ENCODE data around the gene HOXB4. TPM values are rescaled to one million over a fixed set of nuclear protein-coding genes. Genes with fewer than 3 reads are reported as not detected.

The HOXB4 gene
- 9.0 and 10.0 TPM in 2 replicates for total RNA-seq

DNA sequence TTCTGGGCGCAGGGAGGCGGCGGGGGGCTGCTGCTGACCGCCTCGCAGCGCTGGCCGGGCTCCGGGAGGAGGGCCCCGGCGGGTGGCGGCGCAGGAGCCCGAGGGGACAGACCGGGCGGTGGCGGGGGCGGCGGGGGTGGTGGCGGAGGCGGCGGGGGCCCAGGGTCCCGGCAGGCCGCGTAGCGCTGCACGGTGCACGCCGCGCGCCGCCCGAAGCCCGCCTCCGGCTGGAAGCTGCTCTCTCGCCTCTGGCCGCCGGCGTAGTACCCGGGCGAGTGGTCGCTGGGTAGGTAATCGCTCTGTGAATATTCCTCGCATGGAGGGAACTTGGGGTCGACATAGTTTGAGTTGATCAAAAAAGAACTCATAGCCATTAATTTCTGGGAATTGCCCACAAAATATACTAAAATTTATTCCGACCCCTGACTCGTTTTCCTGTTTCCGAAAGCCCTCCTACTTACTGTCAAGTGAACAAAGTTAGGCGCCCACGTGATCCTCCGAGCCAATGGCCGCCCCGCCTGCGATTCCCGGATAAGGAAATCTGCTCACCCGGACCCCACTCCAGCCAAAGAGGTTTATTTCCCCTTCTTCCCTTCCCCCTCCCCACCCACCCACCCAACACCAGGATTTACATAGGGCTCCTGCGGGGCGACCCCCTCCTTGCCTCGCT lies at the start of gene HOXB4:
Gene HOXB4, minus strand, starts transcription at position 405 of the 670 bp plus-strand sequence. Its CDS starts 31 bp downstream, at position 374.
- intact Hi-C loops (cut with micrococcal nuclease): loop anchor here (1.0 to 5.0 kb wide), 3 partner anchors 35 to 151 kb away; no protein-coding TSS in a partner anchor

GRCh38 chr17:48627118-48627597 lies 49.0 kb upstream of the HOXB4 start:
- intact Hi-C loops (cut with micrococcal nuclease): loop anchor here (1.0 kb wide), 1 partner anchor 9 kb away; no protein-coding TSS in a partner anchor

- intact Hi-C loops (cut with micrococcal nuclease): loop anchor here (1.0 kb wide), 2 partner anchors 10 to 15 kb away; partner anchors contain the start of gene HOXB7
Measured at GRCh38 chr17:48626245-48627117, 48.3 kb upstream of the HOXB4 start, which contains the start of gene HOXB9. Gene HOXB9 (minus strand): TSS chr17:48626358. CDS start chr17:48626269, 89 bp downstream.

DNA sequence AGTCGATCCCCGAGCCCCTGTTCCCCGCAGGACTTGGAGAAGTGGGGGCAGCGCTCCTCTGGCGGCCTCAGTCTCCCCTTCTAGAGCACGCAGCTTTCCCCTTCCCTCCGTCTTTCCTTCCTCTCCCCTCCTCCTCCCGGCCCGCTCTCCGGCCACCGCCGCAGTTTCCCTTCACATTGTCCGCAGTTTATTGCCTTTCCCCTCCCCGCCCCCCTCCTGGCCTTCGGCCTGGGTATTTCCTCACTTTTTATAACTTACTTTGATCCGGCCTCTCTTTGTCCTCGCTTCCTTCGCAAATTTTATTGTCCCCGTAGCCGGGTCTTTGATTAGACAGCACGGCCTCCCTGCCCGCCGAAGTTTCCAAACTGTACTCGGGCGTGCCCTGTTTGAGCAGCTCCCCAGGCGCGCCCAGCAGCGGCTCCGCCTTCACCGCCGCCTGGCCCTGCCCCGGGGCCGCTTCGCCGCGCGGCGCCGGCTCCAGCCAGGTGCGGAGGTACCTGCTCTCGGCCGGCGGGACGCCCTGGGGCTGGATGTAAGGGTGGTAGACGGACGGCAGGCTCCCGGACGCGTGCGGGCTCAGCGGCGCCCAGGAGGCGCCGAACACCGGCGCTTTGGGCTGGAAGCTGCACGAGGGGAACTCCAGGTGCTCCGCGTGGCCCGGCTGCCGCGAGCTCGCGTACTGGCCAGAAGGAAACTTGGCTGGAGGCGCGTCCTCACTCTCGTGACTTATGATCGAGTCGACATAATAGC lies 47.5 kb upstream of the HOXB4 start:
- intact Hi-C loops (cut with micrococcal nuclease): loop anchor here (1.0 kb wide), 1 partner anchor 14 kb away; the partner anchor contains the start of gene HOXB7

DNA sequence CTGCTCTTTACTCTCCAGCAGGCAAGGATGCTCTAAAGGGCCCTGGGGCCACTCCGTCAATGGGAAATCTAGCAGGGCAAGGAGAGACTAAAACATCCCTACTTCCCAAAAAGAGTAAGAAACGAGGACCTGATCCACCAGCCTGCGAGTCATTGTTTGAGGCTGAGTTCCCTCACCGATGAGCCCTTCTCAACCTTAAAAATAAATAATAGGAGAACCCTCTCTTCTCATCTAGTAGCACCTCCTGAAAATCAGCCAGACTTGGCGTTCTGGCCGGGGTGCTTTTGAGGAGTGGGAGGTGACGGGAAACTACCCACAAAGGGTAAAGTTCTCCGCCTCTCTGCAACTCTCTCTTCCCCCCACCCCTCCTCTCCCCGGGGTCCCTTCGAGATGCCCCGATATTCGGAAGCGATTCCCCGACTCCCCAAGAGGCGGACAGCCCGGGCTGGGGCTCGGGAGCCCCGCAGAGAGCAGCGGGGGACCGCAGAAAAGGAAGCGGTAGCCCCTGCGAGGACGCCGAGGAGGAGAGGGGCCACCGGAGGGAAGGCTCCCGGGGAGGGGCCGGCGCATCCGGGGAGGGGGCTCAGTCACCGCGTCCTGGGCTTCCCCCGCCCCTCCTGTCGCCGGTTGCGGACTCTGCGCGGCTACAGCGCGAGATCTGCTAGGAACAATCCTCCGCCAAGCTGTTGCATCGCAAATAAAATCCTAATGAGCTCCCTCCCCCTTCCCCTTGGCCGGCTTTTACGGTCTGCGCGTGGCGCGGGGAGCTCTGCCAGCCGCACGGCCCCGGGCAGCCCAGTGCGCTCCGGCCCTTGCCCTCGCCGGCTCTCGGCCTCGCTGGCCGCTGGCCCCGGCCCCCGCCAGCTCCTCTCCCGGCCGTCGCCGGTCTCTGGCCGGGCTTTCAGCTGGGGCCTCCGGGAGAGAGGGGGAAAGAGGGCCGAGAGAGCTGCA lies 46.7 kb upstream of the HOXB4 start:
- intact Hi-C loops (cut with micrococcal nuclease): no loop called here

DNA sequence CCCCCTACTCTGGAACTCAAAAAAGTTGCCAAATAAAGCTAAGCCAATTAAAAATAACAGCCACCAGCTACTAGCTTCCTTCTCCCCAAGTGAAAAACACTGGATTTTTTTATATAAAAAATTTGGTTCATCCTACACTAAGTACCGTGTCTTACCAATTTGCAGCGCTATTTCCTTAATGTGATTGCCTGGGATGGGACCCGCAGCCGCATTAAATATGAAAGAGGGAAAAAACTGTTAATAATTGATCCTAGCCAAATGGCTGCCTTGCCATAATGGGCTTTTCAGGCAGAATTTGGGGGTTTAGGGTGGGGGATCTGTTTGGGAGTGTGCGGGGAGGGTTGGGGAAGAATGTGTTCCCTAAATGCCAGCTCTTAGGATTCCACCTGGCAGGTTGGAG lies 46.0 kb upstream of the HOXB4 start:
- intact Hi-C loops (cut with micrococcal nuclease): no loop called here

DNA sequence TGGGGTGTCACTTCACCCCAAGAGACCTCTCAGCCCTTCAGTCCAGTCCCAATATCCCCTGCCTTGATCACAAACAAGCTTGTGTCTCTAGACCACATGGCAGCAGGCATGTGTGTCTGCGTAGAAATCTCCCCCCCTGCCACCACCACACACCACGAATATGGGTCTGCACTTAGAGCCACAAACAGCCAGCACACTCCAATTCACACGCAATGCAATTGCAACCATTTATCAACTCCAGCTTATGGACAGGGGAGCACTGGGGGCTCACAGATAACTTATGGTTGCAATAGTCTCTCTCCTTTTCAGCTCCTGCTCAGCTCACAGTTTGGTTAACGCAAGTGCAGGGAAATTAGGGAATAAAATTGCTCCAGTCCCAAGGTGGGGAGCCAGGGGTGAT lies 45.4 kb upstream of the HOXB4 start:
- intact Hi-C loops (cut with micrococcal nuclease): no loop called here

DNA sequence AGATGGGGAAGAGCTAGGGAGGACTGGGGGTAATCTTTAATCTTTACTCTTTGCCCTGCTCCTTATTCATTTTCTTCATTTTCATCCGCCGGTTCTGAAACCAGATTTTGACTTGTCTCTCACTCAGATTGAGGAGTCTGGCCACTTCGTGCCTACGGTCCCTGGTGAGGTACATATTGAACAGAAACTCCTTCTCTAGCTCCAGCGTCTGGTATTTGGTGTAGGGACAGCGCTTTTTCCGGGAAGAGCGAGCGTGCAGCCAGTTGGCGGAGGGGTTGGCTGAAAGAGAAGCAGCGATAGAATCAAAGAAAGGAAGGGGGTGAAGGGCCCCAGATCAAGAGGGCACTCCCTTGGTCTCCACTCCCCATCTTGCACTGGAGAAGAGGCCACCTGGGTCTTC lies 44.7 kb upstream of the HOXB4 start:
- intact Hi-C loops (cut with micrococcal nuclease): no loop called here

DNA sequence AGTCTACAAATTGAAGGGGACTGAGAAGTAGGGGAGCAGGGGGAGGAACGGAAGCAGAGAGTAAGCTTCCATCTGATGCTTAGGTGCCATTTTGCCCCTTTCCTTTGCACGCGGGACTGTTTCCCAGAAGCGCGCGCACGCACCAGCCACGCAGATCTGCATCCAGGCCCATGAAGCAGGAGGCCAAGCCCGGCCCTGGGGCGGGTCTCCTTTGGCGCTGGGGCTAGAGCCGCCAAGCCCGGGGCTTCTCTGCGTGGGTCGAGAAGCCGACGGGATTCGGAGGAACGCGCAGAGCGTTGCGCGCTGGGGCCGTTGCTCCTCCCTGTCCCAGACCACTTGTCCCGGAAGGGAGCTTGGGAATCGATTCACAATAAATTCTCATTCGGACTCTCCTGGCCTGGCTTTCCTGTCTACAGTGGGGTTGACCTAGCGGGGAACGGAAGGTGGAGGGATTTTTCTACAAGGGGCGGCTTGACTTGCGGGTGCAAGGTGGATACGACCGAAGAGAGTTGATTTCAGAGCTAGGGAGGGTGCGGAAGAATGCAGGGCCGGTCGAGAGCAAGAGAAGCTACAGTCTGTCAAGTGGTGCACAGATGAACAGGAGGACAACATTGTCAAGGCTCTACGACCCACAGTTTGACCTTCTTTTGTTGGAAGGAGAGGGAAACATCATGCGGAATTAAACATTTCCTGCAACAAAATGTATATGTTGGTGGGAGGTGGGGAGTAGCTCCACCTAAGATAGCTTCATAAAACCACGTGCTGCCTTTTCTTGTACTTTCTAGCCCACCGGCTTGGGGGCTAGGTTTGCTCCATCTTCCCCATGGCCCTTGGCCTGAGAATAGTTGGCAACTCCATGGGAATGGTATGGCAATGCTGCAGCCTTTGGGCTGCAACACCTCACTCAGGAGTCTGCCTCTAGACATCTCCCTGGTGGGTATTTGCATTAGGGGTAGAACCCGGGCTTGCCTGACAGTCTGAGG lies 43.6 kb upstream of the HOXB4 start:
- intact Hi-C loops (cut with micrococcal nuclease): no loop called here

- intact Hi-C loops (cut with micrococcal nuclease): no loop called here
Measured at GRCh38 chr17:48620461-48621139, 42.5 kb upstream of the HOXB4 start.

DNA sequence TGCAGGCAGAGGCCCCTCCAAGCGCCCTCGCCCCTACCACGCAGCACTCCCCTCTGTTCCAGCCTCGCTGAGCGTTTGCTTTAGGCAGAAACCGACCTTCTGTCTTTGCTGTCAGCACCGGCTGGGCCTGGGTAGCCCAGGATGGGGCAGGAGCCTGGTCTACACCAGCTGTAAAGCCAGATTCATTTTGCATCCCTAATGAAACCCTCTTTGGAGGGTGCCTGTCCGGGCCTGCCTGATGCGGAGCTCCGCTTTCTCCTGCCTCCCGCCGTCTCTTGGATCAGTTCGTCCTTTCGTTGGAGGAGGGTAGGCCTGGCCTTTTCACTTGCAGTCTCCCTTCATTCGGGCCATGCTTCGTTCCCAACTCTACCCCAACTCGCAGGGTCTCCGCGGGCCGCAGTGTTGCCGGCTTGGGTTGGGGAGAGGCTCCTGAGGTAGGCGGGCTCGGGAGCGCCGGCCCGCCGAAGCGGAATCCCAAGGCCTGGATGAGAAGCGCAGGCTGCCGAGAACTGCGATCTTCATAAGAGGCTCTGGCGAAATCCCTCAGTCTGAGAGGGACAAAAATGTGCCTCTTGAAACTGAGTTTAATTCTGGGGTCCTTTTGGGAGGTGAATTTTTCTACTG lies 41.8 kb upstream of the HOXB4 start:
- intact Hi-C loops (cut with micrococcal nuclease): loop anchor here (2.0 to 10.0 kb wide), 2 partner anchors 515 to 539 kb away; partner anchors contain the start of genes CBX1 and SNX11

GRCh38 chr17:48618256-48618896 lies 40.2 kb upstream of the HOXB4 start:
- intact Hi-C loops (cut with micrococcal nuclease): loop anchor here (1.0 to 10.0 kb wide), 4 partner anchors 357 to 592 kb away; partner anchors contain the start of genes CBX1 and SNX11

DNA sequence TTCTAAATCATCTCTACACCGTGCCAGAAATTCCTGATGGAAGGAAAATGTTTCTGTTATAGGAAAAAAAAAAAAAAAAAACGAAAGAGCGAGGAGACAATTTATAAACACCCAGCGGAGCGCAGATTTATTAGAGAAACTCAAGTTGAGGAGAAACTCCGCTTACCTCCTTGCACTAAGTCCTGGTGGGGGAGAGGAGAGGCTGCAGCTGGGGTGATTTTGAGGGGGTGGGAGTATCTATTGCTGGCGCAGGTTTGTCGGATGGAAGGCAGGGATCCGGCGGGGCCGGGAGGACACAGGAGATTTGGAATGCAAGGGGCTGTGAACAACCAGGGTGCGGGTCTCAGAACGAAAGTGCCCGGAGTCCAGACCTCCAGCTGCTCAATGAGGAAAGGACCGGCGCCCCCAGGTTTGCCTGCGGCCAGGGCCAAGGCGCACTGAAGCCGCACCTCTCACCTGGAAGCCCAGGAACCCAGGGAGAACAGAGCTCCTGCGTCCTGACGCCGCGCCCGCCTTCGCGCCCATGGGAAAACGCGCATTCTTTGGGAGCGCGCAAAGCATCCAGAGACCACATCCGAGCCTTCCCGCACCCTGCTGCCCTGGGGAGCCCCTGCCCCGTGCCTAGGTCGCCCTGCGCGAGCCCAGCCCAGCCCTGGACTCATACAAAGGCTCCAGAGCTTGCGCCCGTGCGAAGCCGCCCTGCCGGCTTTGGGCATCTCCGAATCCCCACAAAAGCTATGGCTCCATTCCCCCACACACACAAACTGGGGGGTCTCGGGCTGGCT lies 39.5 kb upstream of the HOXB4 start:
- intact Hi-C loops (cut with micrococcal nuclease): loop anchor here (1.0 to 10.0 kb wide), 4 partner anchors 356 to 591 kb away; partner anchors contain the start of genes CBX1 and SNX11

- intact Hi-C loops (cut with micrococcal nuclease): loop anchor here (10.0 kb wide), 1 partner anchor 512 kb away; the partner anchor contains the start of genes CBX1 and SNX11
Measured at GRCh38 chr17:48616717-48617470, 38.7 kb upstream of the HOXB4 start.
